AG09319 (cell line): ENCODE results near the gene LMOD1.
A peak's percentile ranks its signal among the peaks of the same experiment; 100 is the strongest.

ENCODE experiments used
- DNase-seq: peaks from one replicate; pipeline ENCODE4 v3.0.0-alpha.2; 2010; ENCODE audit warnings: low read depth; ENCODE audit errors: extremely low read depth
- CTCF ChIP-seq: IDR thresholded peaks from 2 replicates; pipeline ENCODE4 v1.5.1; 2011; ENCODE audit warnings: low read depth, mild to moderate bottlenecking, inconsistent platforms, low read length, moderate library complexity

The LMOD1 gene

GRCh38 chr1:201889090-201889968 lies 57.0 kb downstream of the LMOD1 start:
- no peak for TF ChIP-seq CTCF
- no peak for DNase-seq

- no peak for TF ChIP-seq CTCF
- peak; percentile 32 for DNase-seq
Measured at GRCh38 chr1:201888282-201889089, 57.9 kb downstream of the LMOD1 start, which contains the start of gene SHISA4. Gene SHISA4, plus strand, starts transcription at chr1:201888898. Its CDS starts 97 bp downstream, at chr1:201888995.

GRCh38 chr1:201887116-201887866 lies 59.1 kb downstream of the LMOD1 start:
- no peak for TF ChIP-seq CTCF
- DNase-seq, result no peak

GRCh38 chr1:201886103-201886885 lies 60.1 kb downstream of the LMOD1 start:
- DNase-seq, result no peak
- TF ChIP-seq CTCF, result no peak

GRCh38 chr1:201885531-201886075 lies 60.7 kb downstream of the LMOD1 start:
- TF ChIP-seq CTCF, result no peak
- DNase-seq, result no peak

GRCh38 chr1:201884425-201884824 lies 61.9 kb downstream of the LMOD1 start:
- no peak for TF ChIP-seq CTCF
- no peak for DNase-seq
